Mesothelial cell of epicardium (in vitro differentiated cells): ENCODE results near the gene SLC15A1. TPM values are rescaled to one million over a fixed set of nuclear protein-coding genes. Genes with fewer than 3 reads are reported as not detected.

ENCODE experiments used
- DNase-seq, 2 experiments: peaks; one replicate each; pipeline ENCODE4 v3.0.0; 2021; ENCODE audit warnings: low spot score in 2 of 2; ENCODE audit not compliant: unreplicated experiment in 2 of 2
- H3K27ac Mint-ChIP-seq: 2 replicates; pipeline ENCODE4 v1.8.0; 2021; ENCODE audit warnings: mixed read lengths
- H3K27me3 Mint-ChIP-seq: 2 replicates; pipeline ENCODE4 v1.8.0; 2021; ENCODE audit warnings: low read depth, mixed read lengths
- H3K36me3 Mint-ChIP-seq: 2 replicates; pipeline ENCODE4 v1.8.0; 2021; ENCODE audit warnings: mixed read lengths
- H3K4me1 Mint-ChIP-seq: 2 replicates; pipeline ENCODE4 v1.8.0; 2021; ENCODE audit warnings: mixed read lengths
- H3K4me3 Mint-ChIP-seq: 2 replicates; pipeline ENCODE4 v1.8.0; 2021; ENCODE audit warnings: mild to moderate bottlenecking, moderate library complexity, mixed read lengths
- H3K9me3 Mint-ChIP-seq: 2 replicates; pipeline ENCODE4 v1.8.0; 2021; ENCODE audit warnings: mixed read lengths
- total RNA-seq: library from RNA; stranded (reverse); gene quantifications from 3 replicates; pipeline ENCODE4 v1.2.1, GENCODE V29; 2021
- TF ChIP-seq, protein P1 (sequence below): fragments of 200-600 bp; sonication (generic); IDR thresholded peaks from one replicate; pipeline ENCODE4 v1.5.0; 2021; ENCODE audit warnings: antibody characterized with exemption; ENCODE audit not compliant: unreplicated experiment

Gene SLC15A1
- total RNA-seq, 1 donor from 2014 or later, result 1.0 TPM

DNA sequence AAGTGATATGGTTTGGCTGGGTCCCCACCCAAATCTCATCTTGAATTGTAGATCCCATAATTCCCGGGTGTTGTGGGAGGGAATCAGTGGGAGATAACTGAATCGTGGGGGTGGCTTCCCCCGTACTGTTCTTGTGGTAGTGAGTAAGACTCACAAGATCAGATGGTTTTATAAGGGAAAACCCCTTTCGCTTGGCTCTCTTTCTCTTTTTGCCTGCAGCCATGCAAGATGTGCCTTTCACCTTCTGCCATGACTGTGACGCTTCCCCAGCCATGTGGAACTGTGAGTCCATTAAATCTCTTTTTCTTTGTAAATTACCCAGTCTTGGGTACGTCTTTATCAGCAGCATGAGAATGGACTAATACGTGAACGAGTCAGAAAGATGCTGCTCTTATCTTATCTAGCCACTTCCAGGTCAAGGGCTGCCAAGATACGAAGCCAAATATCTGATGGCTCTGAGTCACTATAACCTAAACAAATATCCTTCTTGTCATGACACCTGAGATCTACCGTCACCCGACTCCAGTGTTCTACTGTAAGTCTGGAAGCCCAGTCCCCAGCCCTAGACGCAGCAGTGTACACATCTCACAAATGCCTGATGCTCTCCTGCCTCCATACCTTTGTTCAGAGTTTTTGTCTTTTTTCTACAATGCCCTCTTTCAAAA lies 45.9 kb downstream of the SLC15A1 start:
- H3K4me1 Mint-ChIP-seq, result no peaks in the 10 kb centered on the region
- H3K9me3 Mint-ChIP-seq, result no peaks in the 10 kb centered on the region
- DNase-seq, result no peak
- H3K4me3 Mint-ChIP-seq, result no peak overlapping the region
- H3K27ac Mint-ChIP-seq, result no peak overlapping the region
- H3K27me3 Mint-ChIP-seq, result peaks cover 3% of the 10 kb centered on the region
- TF ChIP-seq, protein P1, sequence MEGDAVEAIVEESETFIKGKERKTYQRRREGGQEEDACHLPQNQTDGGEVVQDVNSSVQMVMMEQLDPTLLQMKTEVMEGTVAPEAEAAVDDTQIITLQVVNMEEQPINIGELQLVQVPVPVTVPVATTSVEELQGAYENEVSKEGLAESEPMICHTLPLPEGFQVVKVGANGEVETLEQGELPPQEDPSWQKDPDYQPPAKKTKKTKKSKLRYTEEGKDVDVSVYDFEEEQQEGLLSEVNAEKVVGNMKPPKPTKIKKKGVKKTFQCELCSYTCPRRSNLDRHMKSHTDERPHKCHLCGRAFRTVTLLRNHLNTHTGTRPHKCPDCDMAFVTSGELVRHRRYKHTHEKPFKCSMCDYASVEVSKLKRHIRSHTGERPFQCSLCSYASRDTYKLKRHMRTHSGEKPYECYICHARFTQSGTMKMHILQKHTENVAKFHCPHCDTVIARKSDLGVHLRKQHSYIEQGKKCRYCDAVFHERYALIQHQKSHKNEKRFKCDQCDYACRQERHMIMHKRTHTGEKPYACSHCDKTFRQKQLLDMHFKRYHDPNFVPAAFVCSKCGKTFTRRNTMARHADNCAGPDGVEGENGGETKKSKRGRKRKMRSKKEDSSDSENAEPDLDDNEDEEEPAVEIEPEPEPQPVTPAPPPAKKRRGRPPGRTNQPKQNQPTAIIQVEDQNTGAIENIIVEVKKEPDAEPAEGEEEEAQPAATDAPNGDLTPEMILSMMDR, result no peak
- no peaks in the 10 kb centered on the region for H3K36me3 Mint-ChIP-seq

DNA sequence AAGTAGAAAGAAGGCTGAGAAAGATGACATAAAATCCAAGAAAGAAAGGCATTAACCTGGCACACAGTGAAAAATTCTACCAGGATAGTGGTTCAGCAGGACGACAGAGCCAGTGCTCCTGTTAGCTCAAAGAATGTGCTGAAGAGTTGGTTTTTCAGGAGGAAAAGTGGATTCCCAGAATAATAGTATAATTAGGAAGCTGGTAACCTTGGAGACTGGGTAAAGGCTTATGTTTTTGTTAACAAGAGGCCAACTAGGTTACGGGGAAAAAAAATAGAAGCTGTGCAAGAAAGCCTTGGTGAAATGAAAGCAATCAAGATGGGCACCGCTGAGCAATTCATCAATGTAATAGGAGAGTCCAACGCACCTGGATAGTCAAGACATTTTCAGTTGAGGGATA lies 54.7 kb downstream of the SLC15A1 start:
- no peaks in the 10 kb centered on the region for H3K36me3 Mint-ChIP-seq
- H3K9me3 Mint-ChIP-seq, result no peaks in the 10 kb centered on the region
- DNase-seq, result no peak
- no peaks in the 10 kb centered on the region for H3K4me1 Mint-ChIP-seq
- no peak overlapping the region for H3K4me3 Mint-ChIP-seq
- no peak overlapping the region for H3K27ac Mint-ChIP-seq
- TF ChIP-seq, protein P1, result no peak
- peaks cover 4% of the 10 kb centered on the region for H3K27me3 Mint-ChIP-seq

DNA sequence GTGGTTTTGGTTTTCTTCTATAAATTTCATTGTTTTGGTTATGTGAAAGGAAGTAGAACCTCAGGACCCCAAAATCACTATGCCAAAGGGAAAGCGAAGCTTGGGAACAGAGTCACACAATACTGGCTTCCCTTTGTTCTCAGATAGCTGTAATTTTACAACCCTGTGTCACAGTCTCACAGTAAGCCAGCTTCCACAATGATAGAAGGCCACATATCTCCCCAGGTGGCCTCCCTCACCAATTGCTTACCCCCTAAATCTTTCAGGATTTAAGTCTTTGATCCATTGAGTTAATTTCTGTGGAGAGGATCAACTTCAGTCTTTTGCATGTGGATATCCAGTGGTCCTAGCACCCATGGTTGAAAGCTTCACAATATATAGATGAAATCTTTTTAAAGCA lies 58.7 kb downstream of the SLC15A1 start:
- H3K9me3 Mint-ChIP-seq, result no peaks in the 10 kb centered on the region
- DNase-seq, result no peak
- no peak overlapping the region for H3K27ac Mint-ChIP-seq
- H3K36me3 Mint-ChIP-seq, result no peaks in the 10 kb centered on the region
- H3K4me1 Mint-ChIP-seq, result no peaks in the 10 kb centered on the region
- H3K4me3 Mint-ChIP-seq, result no peak overlapping the region
- TF ChIP-seq, protein P1, result no peak
- no peaks in the 10 kb centered on the region for H3K27me3 Mint-ChIP-seq

DNA sequence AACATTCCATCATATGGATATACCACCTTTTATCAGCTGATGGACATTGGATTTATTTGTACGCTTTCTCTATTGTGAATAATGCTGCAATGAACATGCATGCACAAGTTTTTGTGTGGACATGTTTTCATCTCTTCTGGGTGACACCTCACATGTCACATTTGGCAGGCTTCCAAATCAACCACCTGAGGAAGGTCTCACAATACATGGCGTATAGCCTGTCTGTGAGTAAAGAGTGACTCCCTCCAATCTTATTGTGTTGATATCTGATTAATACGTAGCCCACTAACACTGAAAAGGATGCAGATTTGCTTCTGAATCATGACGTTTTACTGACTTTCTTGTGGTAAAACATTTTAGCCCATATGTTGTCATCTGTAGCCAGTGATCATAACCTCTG lies 61.1 kb downstream of the SLC15A1 start:
- TF ChIP-seq, protein P1, result no peak
- H3K4me1 Mint-ChIP-seq, result no peaks in the 10 kb centered on the region

DNA sequence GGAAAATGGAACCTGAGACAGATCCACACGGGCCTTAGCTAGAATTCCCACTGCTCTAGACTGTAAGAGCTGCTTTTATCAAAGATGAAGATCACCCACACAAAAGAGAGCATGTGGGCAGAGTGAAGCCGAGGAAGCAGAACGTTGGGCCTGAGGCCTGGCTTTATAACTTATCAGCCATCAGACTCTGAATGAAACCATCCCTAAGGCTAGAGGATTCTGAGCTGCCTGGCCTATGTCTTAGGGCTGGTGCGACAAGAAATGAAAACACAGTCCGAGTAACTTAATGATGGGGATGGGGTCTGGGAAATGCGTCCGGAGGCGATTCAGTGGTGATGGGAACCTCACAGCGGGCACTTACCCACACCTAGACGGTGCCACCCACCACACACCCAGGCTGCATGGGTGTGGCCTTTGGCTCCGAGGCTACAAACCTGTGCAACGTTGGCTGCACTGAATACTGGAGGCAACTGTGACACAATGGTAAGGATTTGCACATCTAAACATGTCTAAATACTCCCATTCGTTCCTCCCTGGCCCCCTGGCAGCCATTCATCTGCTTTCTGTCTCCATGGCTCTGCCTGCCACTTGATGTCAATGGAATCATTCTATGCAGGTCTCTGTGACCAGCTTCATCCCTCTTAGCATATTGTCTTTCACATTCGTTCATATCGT lies 62.0 kb downstream of the SLC15A1 start:
- H3K27me3 Mint-ChIP-seq, result no peaks in the 10 kb centered on the region

More for the DNA sequence above, 61.1 kb downstream of the SLC15A1 start:
- H3K36me3 Mint-ChIP-seq, result no peaks in the 10 kb centered on the region
- no peak for DNase-seq
- H3K9me3 Mint-ChIP-seq, result no peaks in the 10 kb centered on the region
- no peak overlapping the region for H3K4me3 Mint-ChIP-seq
- no peaks in the 10 kb centered on the region for H3K27me3 Mint-ChIP-seq
- H3K27ac Mint-ChIP-seq, result no peak overlapping the region

More for the DNA sequence above, 62.0 kb downstream of the SLC15A1 start:
- Mint-ChIP-seq H3K4me3 (no peak overlapping the region), H3K9me3 (no peaks in the 10 kb centered on the region), H3K27ac (no peak overlapping the region), H3K36me3 (no peaks in the 10 kb centered on the region), H3K4me1 (no peaks in the 10 kb centered on the region)
- no peak for DNase-seq
- TF ChIP-seq, protein P1, result no peak
